ENCODE data around the gene HAUS5. TPM values are rescaled to one million over a fixed set of nuclear protein-coding genes. Genes with fewer than 3 reads are reported as not detected.
A peak's percentile ranks its signal among the peaks of the same experiment; 100 is the strongest.

HAUS5 gene
- total and polyA plus RNA-seq, 4 experiments from 2014 or later = 7.8 to 29.3 (median 18.8) TPM

DNA sequence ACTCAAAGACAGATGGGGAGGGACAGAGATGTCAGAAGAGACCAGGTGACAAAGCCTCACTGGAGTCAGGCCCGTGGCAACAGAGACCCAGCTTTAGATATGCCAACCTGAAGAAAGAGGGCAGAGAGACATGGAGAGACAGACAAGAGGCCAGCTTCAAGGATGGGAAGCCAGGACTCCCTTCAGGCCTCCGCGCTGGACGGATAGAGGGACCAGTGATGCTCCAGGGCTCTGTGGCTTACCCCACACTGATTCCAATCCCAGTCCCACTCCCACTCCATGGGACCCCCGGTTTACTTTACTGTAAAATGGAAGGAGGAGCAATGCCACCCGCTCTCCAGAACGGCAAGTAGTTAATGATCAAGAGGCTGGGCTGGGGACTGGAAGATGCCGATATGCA lies 27.3 kb downstream of the HAUS5 start:
- H3K4me1 ChIP-seq (ENCODE audit: insufficient read depth, low read length) = peaks cover 24% of the 10 kb centered on the region
- no peak overlapping the region for H3K27ac ChIP-seq (ENCODE audit: low read depth, low read length)
- intact Hi-C loops (cut with micrococcal nuclease) = no loop called here
- H3K4me3 ChIP-seq (ENCODE audit: low read length in 2 of 2) = no peak overlapping the region
- ChIA-PET CTCF (ENCODE audit: partially characterized antibody) (no interaction called here), POLR2A (ENCODE audit: partially characterized antibody) (no interaction called here)
- peak overlapping the region in 1 of 8 donors; percentile 30 for H3K4me3 Mint-ChIP-seq
- peak overlapping the region in 2 of 7 donors; percentile 0 to 55 for H3K27ac Mint-ChIP-seq
- peaks cover 24% of the 10 kb centered on the region for H3K36me3 ChIP-seq (ENCODE audit: insufficient read depth, low read length)
- H3K9me3 ChIP-seq (ENCODE audit: control insufficient read depth in 1 of 2, low read length in 2 of 2) = no peaks in the 10 kb centered on the region
- peaks cover 4 to 22% (median 12%) of the 10 kb centered on the region in 4 donors for H3K4me1 Mint-ChIP-seq
- H3K27me3 ChIP-seq (ENCODE audit: insufficient read depth, low read length) = no peaks in the 10 kb centered on the region
- H3K27me3 Mint-ChIP-seq = no peaks in the 10 kb centered on the region
- DNase-seq = no peak
- peaks cover 19 to 29% of the 10 kb centered on the region in 2 donors for H3K36me3 Mint-ChIP-seq
- no peaks in the 10 kb centered on the region for H3K9me3 Mint-ChIP-seq

DNA sequence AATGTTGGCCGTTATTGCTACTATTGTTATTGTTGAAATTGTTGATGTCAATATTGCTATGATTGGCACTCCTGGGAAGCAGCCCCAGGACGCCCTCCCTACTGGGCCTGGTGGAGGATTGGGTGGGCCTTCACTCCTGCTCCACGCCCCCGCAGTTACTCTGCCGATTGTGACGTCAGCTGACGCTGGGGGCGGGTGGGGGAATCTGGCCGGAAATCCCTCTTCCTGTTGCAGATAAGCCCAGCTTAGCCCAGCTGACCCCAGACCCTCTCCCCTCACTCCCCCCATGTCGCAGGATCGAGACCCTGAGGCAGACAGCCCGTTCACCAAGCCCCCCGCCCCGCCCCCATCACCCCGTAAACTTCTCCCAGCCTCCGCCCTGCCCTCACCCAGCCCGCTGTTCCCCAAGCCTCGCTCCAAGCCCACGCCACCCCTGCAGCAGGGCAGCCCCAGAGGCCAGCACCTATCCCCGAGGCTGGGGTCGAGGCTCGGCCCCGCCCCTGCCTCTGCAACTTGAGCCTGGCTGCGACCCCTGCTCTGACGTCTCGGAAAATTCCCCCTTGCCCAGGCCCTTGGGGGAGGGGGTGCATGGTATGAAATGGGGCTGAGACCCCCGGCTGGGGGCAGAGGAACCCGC lies 29.1 kb downstream of the HAUS5 start, which contains the start of gene ETV2:
Gene ETV2, plus strand, starts transcription at position 231 of the 637 bp plus-strand sequence. CDS start 716 bp downstream, outside the sequence.
- Histone ChIP-seq H3K27me3 (ENCODE audit: insufficient read depth, low read length) (no peaks in the 10 kb centered on the region), H3K4me3 (ENCODE audit: low read length in 2 of 2) (no peak within 1 kb of the TSS), H3K36me3 (ENCODE audit: insufficient read depth, low read length) (peaks cover 11% of the 10 kb centered on the region), H3K9me3 (ENCODE audit: control insufficient read depth in 1 of 2, low read length in 2 of 2) (no peaks in the 10 kb centered on the region), H3K27ac (ENCODE audit: low read depth, low read length) (no peak within 1 kb of the TSS), H3K4me1 (ENCODE audit: insufficient read depth, low read length) (peaks cover 31% of the 10 kb centered on the region)
- no peaks in the 10 kb centered on the region for H3K9me3 Mint-ChIP-seq
- H3K4me3 Mint-ChIP-seq = peak within 1 kb of the TSS; percentile 21 to 90 (median 70)
- DNase-seq = peak in 1 of 5 donors; percentile 60
- peaks cover 11 to 35% (median 20%) of the 10 kb centered on the region in 4 donors for H3K4me1 Mint-ChIP-seq
- ChIA-PET POLR2A (ENCODE audit: partially characterized antibody) (interaction anchor here (2.5 to 5.0 kb wide), 3 partner anchors 11 to 31 kb away, joined by 12 to 51 read pairs (median 45); partner anchors contain the start of genes HAUS5 and RBM42), CTCF (ENCODE audit: partially characterized antibody) (no interaction called here)
- intact Hi-C loops (cut with micrococcal nuclease) = no loop called here
- H3K36me3 Mint-ChIP-seq = peaks cover 10 to 15% of the 10 kb centered on the region in 2 donors
- peak within 1 kb of the TSS in 6 of 7 donors; percentile 48 to 72 (median 58) for H3K27ac Mint-ChIP-seq
- H3K27me3 Mint-ChIP-seq = no peaks in the 10 kb centered on the region

DNA sequence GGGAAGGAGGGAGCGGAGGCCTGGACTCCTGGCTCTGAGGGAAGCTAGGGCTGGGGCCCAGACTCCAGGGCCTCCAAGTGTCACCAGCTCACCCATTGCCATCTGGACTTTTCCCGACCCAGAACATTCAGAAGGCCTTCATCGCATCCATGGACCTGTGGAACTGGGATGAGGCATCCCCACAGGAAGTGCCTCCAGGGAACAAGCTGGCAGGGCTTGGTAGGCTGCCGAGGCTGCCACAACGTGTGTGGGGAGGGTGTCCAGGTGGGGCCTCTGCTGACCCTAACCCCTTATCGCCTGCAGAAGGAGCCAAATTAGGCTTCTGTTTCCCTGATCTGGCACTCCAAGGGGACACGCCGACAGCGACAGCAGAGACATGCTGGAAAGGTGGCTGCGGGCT lies 29.8 kb downstream of the HAUS5 start:
- POLR2A ChIA-PET (ENCODE audit: partially characterized antibody) = interaction anchor here (0.7 to 5.0 kb wide), 5 partner anchors 12 to 312 kb away, joined by 3 to 51 read pairs (median 12); partner anchors contain the start of genes HAUS5 and RBM42
- CTCF ChIA-PET (ENCODE audit: partially characterized antibody) = interaction anchor here (1.0 kb wide), 1 partner anchor 500 kb away, joined by 3 read pairs; no protein-coding TSS in a partner anchor
- peaks cover 31% of the 10 kb centered on the region for H3K4me1 ChIP-seq (ENCODE audit: insufficient read depth, low read length)

DNA sequence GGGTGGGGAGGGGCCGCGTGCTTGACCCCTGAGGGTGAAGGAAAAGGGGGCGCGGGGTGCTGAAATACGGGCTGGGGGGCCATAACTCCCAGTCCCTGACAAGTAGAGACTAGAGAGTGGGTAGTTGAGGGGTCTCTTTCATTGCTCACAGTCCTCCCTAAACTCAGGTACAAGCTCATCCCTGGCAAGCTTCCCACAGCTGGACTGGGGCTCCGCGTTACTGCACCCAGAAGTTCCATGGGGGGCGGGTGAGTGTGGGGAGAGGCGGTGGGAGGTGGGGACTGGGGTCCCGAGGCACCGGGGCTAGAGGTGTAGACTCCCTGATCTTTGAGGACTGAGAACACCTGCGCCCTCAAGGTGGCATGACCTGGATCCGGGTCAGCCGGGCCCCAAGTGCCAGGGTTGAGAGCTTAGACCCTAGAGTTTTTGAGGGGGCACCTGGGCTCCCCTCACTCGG lies 30.3 kb downstream of the HAUS5 start:
- ChIA-PET POLR2A (ENCODE audit: partially characterized antibody) (interaction anchor here (0.7 to 5.0 kb wide), 8 partner anchors 12 to 311 kb away, joined by 3 to 51 read pairs (median 8); partner anchors contain the start of genes HAUS5, LIN37, PSENEN and RBM42), CTCF (ENCODE audit: partially characterized antibody) (interaction anchor here (1.0 to 1.1 kb wide), 2 partner anchors 13 to 501 kb away, joined by 3 read pairs; no protein-coding TSS in a partner anchor)
- Histone ChIP-seq H3K36me3 (ENCODE audit: insufficient read depth, low read length) (peaks cover 3% of the 10 kb centered on the region), H3K27ac (ENCODE audit: low read depth, low read length) (peak overlapping the region; percentile 76), H3K4me3 (ENCODE audit: low read length in 2 of 2) (peak overlapping the region in 1 of 2 donors; percentile 91), H3K4me1 (ENCODE audit: insufficient read depth, low read length) (peaks cover 35% of the 10 kb centered on the region), H3K9me3 (ENCODE audit: control insufficient read depth in 1 of 2, low read length in 2 of 2) (no peaks in the 10 kb centered on the region), H3K27me3 (ENCODE audit: insufficient read depth, low read length) (no peaks in the 10 kb centered on the region)
- peak overlapping the region in 2 of 7 donors; percentile 4 to 48 for H3K27ac Mint-ChIP-seq
- peak in 1 of 5 donors; percentile 50 for DNase-seq
- peaks cover 12 to 39% (median 22%) of the 10 kb centered on the region in 4 donors for H3K4me1 Mint-ChIP-seq
- no peaks in the 10 kb centered on the region for H3K9me3 Mint-ChIP-seq
- H3K27me3 Mint-ChIP-seq = no peaks in the 10 kb centered on the region
- H3K4me3 Mint-ChIP-seq = peak overlapping the region; percentile 61 to 92 (median 81)
- intact Hi-C loops (cut with micrococcal nuclease) = no loop called here
- H3K36me3 Mint-ChIP-seq = peaks cover 1 to 4% of the 10 kb centered on the region in 2 donors

More for the DNA sequence above, 29.8 kb downstream of the HAUS5 start:
- intact Hi-C loops (cut with micrococcal nuclease) = no loop called here
- Mint-ChIP-seq H3K4me3 (peak overlapping the region; percentile 21 to 90 (median 68)), H3K9me3 (no peaks in the 10 kb centered on the region), H3K27ac (peak overlapping the region in 2 of 7 donors; percentile 48), H3K36me3 (peaks cover 4 to 8% of the 10 kb centered on the region in 2 donors), H3K27me3 (no peaks in the 10 kb centered on the region), H3K4me1 (peaks cover 12 to 38% (median 21%) of the 10 kb centered on the region in 4 donors)
- H3K4me3 ChIP-seq (ENCODE audit: low read length in 2 of 2) = no peak overlapping the region
- no peak for DNase-seq
- no peak overlapping the region for H3K27ac ChIP-seq (ENCODE audit: low read depth, low read length)
- no peaks in the 10 kb centered on the region for H3K9me3 ChIP-seq (ENCODE audit: control insufficient read depth in 1 of 2, low read length in 2 of 2)
- peaks cover 4% of the 10 kb centered on the region for H3K36me3 ChIP-seq (ENCODE audit: insufficient read depth, low read length)
- no peaks in the 10 kb centered on the region for H3K27me3 ChIP-seq (ENCODE audit: insufficient read depth, low read length)

DNA sequence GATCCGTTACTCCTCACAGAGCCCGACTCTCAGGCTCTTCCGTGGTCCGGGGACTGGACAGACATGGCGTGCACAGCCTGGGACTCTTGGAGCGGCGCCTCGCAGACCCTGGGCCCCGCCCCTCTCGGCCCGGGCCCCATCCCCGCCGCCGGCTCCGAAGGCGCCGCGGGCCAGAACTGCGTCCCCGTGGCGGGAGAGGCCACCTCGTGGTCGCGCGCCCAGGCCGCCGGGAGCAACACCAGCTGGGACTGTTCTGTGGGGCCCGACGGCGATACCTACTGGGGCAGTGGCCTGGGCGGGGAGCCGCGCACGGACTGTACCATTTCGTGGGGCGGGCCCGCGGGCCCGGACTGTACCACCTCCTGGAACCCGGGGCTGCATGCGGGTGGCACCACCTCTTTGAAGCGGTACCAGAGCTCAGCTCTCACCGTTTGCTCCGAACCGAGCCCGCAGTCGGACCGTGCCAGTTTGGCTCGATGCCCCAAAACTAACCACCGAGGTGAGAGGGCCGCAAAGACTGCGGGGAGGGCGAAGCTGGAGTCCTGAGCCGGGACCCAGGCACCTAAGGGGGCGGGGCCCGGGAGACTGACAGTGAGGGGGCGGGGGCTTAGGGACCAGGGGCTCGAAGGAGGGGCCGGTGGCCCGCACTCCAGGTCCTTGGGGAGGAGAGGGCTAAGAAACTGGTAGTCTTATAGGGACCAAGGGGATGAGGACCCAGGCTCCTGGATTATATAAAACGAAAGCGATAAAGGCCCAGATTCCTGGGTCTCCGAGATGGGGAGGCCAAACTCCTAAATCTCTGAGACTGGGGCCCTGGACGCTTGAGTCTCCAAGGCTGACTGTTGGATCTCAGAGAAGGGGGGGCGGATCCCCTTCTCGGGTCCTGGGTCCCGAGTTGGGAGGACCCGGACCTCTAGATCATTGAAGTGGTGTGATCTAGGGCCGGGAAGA lies 31.0 kb downstream of the HAUS5 start:
- CTCF ChIA-PET (ENCODE audit: partially characterized antibody) = interaction anchor here (0.9 to 1.1 kb wide), 3 partner anchors 13 to 502 kb away, joined by 3 read pairs; no protein-coding TSS in a partner anchor

DNA sequence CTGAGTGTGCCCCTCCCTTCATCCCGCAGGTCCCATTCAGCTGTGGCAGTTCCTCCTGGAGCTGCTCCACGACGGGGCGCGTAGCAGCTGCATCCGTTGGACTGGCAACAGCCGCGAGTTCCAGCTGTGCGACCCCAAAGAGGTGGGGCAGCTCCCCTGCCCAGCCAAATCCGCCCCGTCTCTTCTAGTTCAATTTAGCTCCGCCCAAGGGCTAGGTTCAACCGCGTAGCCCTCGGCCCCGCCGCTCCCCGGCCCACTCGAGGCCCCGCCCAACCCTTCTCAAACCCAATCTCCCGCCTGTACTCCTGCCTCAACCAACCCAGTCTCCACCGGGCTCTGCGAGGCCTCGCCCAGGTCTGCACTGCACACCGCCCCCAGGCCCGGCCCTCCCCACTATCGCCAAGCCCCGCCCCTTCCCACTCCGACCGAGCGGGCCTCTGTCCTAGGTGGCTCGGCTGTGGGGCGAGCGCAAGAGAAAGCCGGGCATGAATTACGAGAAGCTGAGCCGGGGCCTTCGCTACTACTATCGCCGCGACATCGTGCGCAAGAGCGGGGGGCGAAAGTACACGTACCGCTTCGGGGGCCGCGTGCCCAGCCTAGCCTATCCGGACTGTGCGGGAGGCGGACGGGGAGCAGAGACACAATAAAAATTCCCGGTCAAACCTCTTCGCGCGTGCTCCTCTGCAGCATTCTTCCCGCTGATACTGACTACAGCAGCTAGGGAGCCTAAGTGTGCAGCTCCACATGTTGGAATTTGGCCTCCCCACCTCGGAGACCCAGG lies 31.9 kb downstream of the HAUS5 start:
- Mint-ChIP-seq H3K36me3 (peaks cover 0 to 12% of the 10 kb centered on the region in 2 donors), H3K4me1 (peaks cover 17 to 53% (median 34%) of the 10 kb centered on the region in 4 donors)

More for the DNA sequence above, 31.0 kb downstream of the HAUS5 start:
- intact Hi-C loops (cut with micrococcal nuclease) = loop anchor here (1.0 to 2.0 kb wide), 3 partner anchors 15 to 101 kb away; partner anchors contain the start of genes HAUS5, PSENEN and U2AF1L4
- H3K36me3 Mint-ChIP-seq = peaks cover 0 to 6% of the 10 kb centered on the region in 2 donors
- no peaks in the 10 kb centered on the region for H3K9me3 ChIP-seq (ENCODE audit: control insufficient read depth in 1 of 2, low read length in 2 of 2)
- DNase-seq = peak; percentile 80 to 86 (median 82)
- H3K9me3 Mint-ChIP-seq = no peaks in the 10 kb centered on the region
- peak overlapping the region; percentile 88 to 96 (median 94) for H3K27ac Mint-ChIP-seq
- H3K4me1 ChIP-seq (ENCODE audit: insufficient read depth, low read length) = peaks cover 36% of the 10 kb centered on the region
- H3K27me3 ChIP-seq (ENCODE audit: insufficient read depth, low read length) = no peaks in the 10 kb centered on the region
- peak overlapping the region; percentile 86 to 91 for H3K4me3 ChIP-seq (ENCODE audit: low read length in 2 of 2)
- peaks cover 12 to 46% (median 27%) of the 10 kb centered on the region in 4 donors for H3K4me1 Mint-ChIP-seq
- H3K4me3 Mint-ChIP-seq = peak overlapping the region; percentile 87 to 92 (median 90)
- H3K27ac ChIP-seq (ENCODE audit: low read depth, low read length) = peak overlapping the region; percentile 76
- no peaks in the 10 kb centered on the region for H3K27me3 Mint-ChIP-seq
- no peaks in the 10 kb centered on the region for H3K36me3 ChIP-seq (ENCODE audit: insufficient read depth, low read length)
- POLR2A ChIA-PET (ENCODE audit: partially characterized antibody) = interaction anchor here (0.7 to 5.0 kb wide), 19 partner anchors 9 to 410 kb away, joined by 3 to 51 read pairs (median 4); partner anchors contain the start of genes HAUS5, LIN37, PSENEN and RBM42

More for the DNA sequence above, 31.9 kb downstream of the HAUS5 start:
- POLR2A ChIA-PET (ENCODE audit: partially characterized antibody) = interaction anchor here (0.6 to 5.0 kb wide), 18 partner anchors 9 to 409 kb away, joined by 3 to 51 read pairs (median 4); partner anchors contain the start of genes HAUS5, LIN37, PSENEN and RBM42
- intact Hi-C loops (cut with micrococcal nuclease) = loop anchor here (1.0 to 2.0 kb wide), 3 partner anchors 16 to 100 kb away; partner anchors contain the start of genes HAUS5, PSENEN and U2AF1L4
- Histone ChIP-seq H3K27me3 (ENCODE audit: insufficient read depth, low read length) (no peaks in the 10 kb centered on the region), H3K4me3 (ENCODE audit: low read length in 2 of 2) (peak overlapping the region; percentile 86 to 91), H3K36me3 (ENCODE audit: insufficient read depth, low read length) (no peaks in the 10 kb centered on the region), H3K9me3 (ENCODE audit: control insufficient read depth in 1 of 2, low read length in 2 of 2) (no peaks in the 10 kb centered on the region), H3K4me1 (ENCODE audit: insufficient read depth, low read length) (peaks cover 44% of the 10 kb centered on the region), H3K27ac (ENCODE audit: low read depth, low read length) (peak overlapping the region; percentile 76)
- no peaks in the 10 kb centered on the region for H3K27me3 Mint-ChIP-seq
- H3K27ac Mint-ChIP-seq = peak overlapping the region; percentile 88 to 96 (median 94)
- DNase-seq = peak; percentile 90 to 97 (median 94)
- CTCF ChIA-PET (ENCODE audit: partially characterized antibody) = interaction anchor here (0.8 to 0.9 kb wide), 2 partner anchors 34 to 136 kb away, joined by 3 to 4 read pairs; no protein-coding TSS in a partner anchor
- peak overlapping the region; percentile 87 to 92 (median 90) for H3K4me3 Mint-ChIP-seq
- H3K9me3 Mint-ChIP-seq = no peaks in the 10 kb centered on the region

All from CD4-positive, alpha-beta memory T cell (primary cell).